Upper lobe of left lung (tissue), 4 donors: ENCODE measurements around the gene NLRX1.

ENCODE experiments used
- POLR2A ChIP-seq, 4 donors: fragments of 450-650 bp; IDR thresholded peaks; one replicate each; pipeline ENCODE4 v1.5.1; 2016 to 2017; ENCODE audit warnings: antibody characterized with exemption in 4 of 4, mild to moderate bottlenecking in 2 of 4
- POLR2AphosphoS5 ChIP-seq, 2 donors: sonication (generic); formaldehyde crosslinking; IDR thresholded peaks; one replicate each; pipeline ENCODE4 v1.5.1; 2017; ENCODE audit warnings: antibody characterized with exemption in 2 of 2
- TF ChIP-seq, protein P1 (sequence below), 6 experiments: fragments of 450-650 bp in 4 of 6; fragments of 200-600 bp in 2 of 6; sonication (generic) in 2 of 6; IDR thresholded peaks; one replicate each; pipeline ENCODE4 v1.5.1; 2016 to 2019; ENCODE audit warnings: antibody characterized with exemption in 6 of 6

DNA sequence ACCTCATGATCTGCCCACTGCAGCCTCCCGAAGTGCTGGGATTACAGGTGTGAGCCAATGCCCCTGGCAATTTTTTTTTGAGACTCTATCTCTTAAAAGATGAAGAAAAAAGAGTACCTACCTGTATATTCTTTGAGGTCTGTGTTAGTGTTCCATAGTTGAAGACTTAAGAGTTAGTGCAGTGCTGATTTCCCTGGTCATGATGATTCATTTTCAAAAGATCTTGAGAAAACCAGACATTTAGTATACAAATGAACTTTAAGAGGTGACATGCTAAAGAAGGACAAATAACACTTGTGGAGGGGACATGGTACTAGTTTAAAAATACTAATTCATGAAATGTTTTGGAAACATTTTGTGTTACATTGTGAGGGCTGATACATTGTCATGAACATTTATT is 55.3 kb downstream of the NLRX1 start:
- TF ChIP-seq, protein P1, sequence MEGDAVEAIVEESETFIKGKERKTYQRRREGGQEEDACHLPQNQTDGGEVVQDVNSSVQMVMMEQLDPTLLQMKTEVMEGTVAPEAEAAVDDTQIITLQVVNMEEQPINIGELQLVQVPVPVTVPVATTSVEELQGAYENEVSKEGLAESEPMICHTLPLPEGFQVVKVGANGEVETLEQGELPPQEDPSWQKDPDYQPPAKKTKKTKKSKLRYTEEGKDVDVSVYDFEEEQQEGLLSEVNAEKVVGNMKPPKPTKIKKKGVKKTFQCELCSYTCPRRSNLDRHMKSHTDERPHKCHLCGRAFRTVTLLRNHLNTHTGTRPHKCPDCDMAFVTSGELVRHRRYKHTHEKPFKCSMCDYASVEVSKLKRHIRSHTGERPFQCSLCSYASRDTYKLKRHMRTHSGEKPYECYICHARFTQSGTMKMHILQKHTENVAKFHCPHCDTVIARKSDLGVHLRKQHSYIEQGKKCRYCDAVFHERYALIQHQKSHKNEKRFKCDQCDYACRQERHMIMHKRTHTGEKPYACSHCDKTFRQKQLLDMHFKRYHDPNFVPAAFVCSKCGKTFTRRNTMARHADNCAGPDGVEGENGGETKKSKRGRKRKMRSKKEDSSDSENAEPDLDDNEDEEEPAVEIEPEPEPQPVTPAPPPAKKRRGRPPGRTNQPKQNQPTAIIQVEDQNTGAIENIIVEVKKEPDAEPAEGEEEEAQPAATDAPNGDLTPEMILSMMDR (IDR thresholded peaks at IDR 0.05): no peak
- TF ChIP-seq POLR2A (IDR thresholded peaks at IDR 0.05): no peak
- TF ChIP-seq POLR2AphosphoS5 (IDR thresholded peaks at IDR 0.05): no peak
